ENCODE results near the gene TMEM212. TPM values are rescaled to one million over a fixed set of nuclear protein-coding genes. Genes with fewer than 3 reads are reported as not detected.

TMEM212 gene
- total and polyA plus RNA-seq, 2 donors (not counting 1 experiment from before 2014, with no cell fraction given), result not detected

- TF ChIP-seq, protein P1, sequence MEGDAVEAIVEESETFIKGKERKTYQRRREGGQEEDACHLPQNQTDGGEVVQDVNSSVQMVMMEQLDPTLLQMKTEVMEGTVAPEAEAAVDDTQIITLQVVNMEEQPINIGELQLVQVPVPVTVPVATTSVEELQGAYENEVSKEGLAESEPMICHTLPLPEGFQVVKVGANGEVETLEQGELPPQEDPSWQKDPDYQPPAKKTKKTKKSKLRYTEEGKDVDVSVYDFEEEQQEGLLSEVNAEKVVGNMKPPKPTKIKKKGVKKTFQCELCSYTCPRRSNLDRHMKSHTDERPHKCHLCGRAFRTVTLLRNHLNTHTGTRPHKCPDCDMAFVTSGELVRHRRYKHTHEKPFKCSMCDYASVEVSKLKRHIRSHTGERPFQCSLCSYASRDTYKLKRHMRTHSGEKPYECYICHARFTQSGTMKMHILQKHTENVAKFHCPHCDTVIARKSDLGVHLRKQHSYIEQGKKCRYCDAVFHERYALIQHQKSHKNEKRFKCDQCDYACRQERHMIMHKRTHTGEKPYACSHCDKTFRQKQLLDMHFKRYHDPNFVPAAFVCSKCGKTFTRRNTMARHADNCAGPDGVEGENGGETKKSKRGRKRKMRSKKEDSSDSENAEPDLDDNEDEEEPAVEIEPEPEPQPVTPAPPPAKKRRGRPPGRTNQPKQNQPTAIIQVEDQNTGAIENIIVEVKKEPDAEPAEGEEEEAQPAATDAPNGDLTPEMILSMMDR (IDR thresholded peaks at IDR 0.05), result no peak
- TF ChIP-seq EZH2 (IDR thresholded peaks at IDR 0.05; ENCODE audit: borderline replicate concordance, insufficient read depth, low read depth, low read length, poor library complexity, severe bottlenecking), result no peak
- Mint-ChIP-seq H3K27ac (no peak overlapping the region), H3K27me3 (peaks cover 6% of the 10 kb centered on the region), H3K9me3 (ENCODE audit: insufficient read depth) (no peaks in the 10 kb centered on the region), H3K4me3 (no peak overlapping the region), H3K4me1 (no peaks in the 10 kb centered on the region)
- no peak overlapping the region for H3K27ac ChIP-seq (ENCODE audit: low read length in 2 of 2)
- H3K4me2 ChIP-seq (replicated peaks; ENCODE audit: low read depth, low read length, poor library complexity, severe bottlenecking), result no peak overlapping the region
- no peak for ATAC-seq (ENCODE audit: low read depth)
- WGBS (ENCODE audit: insufficient coverage), result 79% methylated on average over 3 of the region's 5 CpGs
- no peak overlapping the region for H3K4me3 ChIP-seq (ENCODE audit: control extremely low read depth in 1 of 5, extremely low read depth in 1 of 5, insufficient read depth in 1 of 5, low read depth in 2 of 5, low read length in 4 of 5)
- H3K9ac ChIP-seq (ENCODE audit: low read length), result no peak overlapping the region
- H3K27me3 ChIP-seq (replicated peaks in 1 of 4; ENCODE audit: control extremely low read depth in 1 of 4, control insufficient read depth in 3 of 4, insufficient read depth in 4 of 4, low read length in 3 of 4), result no peaks in the 10 kb centered on the region
- no peaks in the 10 kb centered on the region for H3K79me2 ChIP-seq (ENCODE audit: control insufficient read depth, insufficient read depth, low read length)
- H3K36me3 ChIP-seq (replicated peaks in 1 of 2; ENCODE audit: control extremely low read depth in 1 of 2, control insufficient read depth in 1 of 2, extremely low read depth in 1 of 2, insufficient read depth in 2 of 2, low read length in 1 of 2), result no peaks in the 10 kb centered on the region
- H3K9me3 ChIP-seq (ENCODE audit: control extremely low read depth in 1 of 3, control insufficient read depth in 2 of 3, insufficient read depth in 1 of 3, low read length in 2 of 3), result no peaks in the 10 kb centered on the region
- no peaks in the 10 kb centered on the region for H4K20me1 ChIP-seq (ENCODE audit: control insufficient read depth, insufficient read depth, low read length, poor library complexity, severe bottlenecking)
- POLR2A ChIA-PET, result no interaction called here
- no peak for DNase-seq
- no peak overlapping the region for H2AFZ ChIP-seq (ENCODE audit: insufficient read depth, low read depth, low read length, poor library complexity, severe bottlenecking)
- CTCF ChIA-PET, result no interaction called here
- H3K4me1 ChIP-seq (ENCODE audit: control insufficient read depth in 2 of 2, insufficient read depth in 2 of 2, low read length in 2 of 2), result no peaks in the 10 kb centered on the region
- intact Hi-C loops (cut with micrococcal nuclease), result no loop called here
Observed at GRCh38 chr3:171828902-171829770, 14.0 kb upstream of the TMEM212 start.

DNA sequence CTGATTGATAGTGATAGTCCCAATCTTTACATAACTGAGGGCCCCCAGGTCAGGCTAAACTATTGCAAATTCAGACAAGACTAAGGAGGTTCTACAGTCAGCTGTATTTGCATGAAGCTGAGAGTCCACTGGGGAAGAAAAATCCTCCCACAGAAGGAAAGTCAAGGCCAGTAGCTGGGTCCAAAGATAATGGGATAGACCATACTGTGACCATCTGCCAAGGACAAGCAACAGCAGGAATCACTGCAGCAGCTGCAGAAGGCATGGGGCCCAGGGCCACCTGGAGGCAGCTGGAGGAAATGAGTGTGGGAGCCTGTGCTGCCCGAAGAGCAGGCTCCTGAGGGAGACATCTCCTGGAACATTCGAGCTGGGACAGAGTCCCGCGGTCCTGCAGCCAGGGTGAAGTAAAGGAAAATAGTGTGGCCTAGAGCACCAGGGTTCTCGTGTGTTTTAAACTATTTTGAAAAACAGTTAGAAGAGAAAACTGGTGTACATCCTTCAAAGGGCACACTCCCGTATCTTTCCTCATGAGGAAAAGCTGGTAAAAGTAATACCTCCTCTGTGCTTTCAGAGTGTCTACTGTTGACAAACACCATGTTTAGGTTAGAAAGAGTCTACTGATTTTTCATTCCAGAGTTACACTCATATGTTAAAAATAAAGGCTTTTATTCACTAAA, 13.2 kb upstream of the TMEM212 start:
- no peaks in the 10 kb centered on the region for H3K9me3 ChIP-seq (ENCODE audit: control extremely low read depth in 1 of 3, control insufficient read depth in 2 of 3, insufficient read depth in 1 of 3, low read length in 2 of 3)
- no peaks in the 10 kb centered on the region for H3K36me3 ChIP-seq (replicated peaks in 1 of 2; ENCODE audit: control extremely low read depth in 1 of 2, control insufficient read depth in 1 of 2, extremely low read depth in 1 of 2, insufficient read depth in 2 of 2, low read length in 1 of 2)
- H3K4me2 ChIP-seq (replicated peaks; ENCODE audit: low read depth, low read length, poor library complexity, severe bottlenecking), result no peak overlapping the region
- ATAC-seq (ENCODE audit: low read depth) (no peak), DNase-seq (no peak)
- intact Hi-C loops (cut with micrococcal nuclease), result no loop called here
- H3K9ac ChIP-seq (ENCODE audit: low read length), result no peak overlapping the region
- no peaks in the 10 kb centered on the region for H3K79me2 ChIP-seq (ENCODE audit: control insufficient read depth, insufficient read depth, low read length)
- no peaks in the 10 kb centered on the region for H3K4me1 Mint-ChIP-seq
- WGBS (ENCODE audit: insufficient coverage), result 14% methylated on average over 4 of the region's 6 CpGs
- no peak overlapping the region for H3K4me3 ChIP-seq (ENCODE audit: control extremely low read depth in 1 of 5, extremely low read depth in 1 of 5, insufficient read depth in 1 of 5, low read depth in 2 of 5, low read length in 4 of 5)
- no peaks in the 10 kb centered on the region for H3K4me1 ChIP-seq (ENCODE audit: control insufficient read depth in 2 of 2, insufficient read depth in 2 of 2, low read length in 2 of 2)
- peaks cover 5% of the 10 kb centered on the region for H3K27me3 Mint-ChIP-seq
- H3K27me3 ChIP-seq (replicated peaks in 1 of 4; ENCODE audit: control extremely low read depth in 1 of 4, control insufficient read depth in 3 of 4, insufficient read depth in 4 of 4, low read length in 3 of 4), result no peaks in the 10 kb centered on the region
- no peaks in the 10 kb centered on the region for H3K9me3 Mint-ChIP-seq (ENCODE audit: insufficient read depth)
- POLR2A ChIA-PET, result no interaction called here
- H3K27ac Mint-ChIP-seq, result no peak overlapping the region
- no peak for TF ChIP-seq EZH2 (IDR thresholded peaks at IDR 0.05; ENCODE audit: borderline replicate concordance, insufficient read depth, low read depth, low read length, poor library complexity, severe bottlenecking)
- TF ChIP-seq, protein P1 (IDR thresholded peaks at IDR 0.05), result no peak
- H2AFZ ChIP-seq (ENCODE audit: insufficient read depth, low read depth, low read length, poor library complexity, severe bottlenecking), result no peak overlapping the region
- CTCF ChIA-PET, result no interaction called here
- no peak overlapping the region for H3K4me3 Mint-ChIP-seq
- no peak overlapping the region for H3K27ac ChIP-seq (ENCODE audit: low read length in 2 of 2)
- H4K20me1 ChIP-seq (ENCODE audit: control insufficient read depth, insufficient read depth, low read length, poor library complexity, severe bottlenecking), result no peaks in the 10 kb centered on the region
